Suppressor macrophage treated with lipopolysaccharide for 1 hour (primary cell): ENCODE results near the gene CIPC.

ENCODE experiments used
- DNase-seq, 3 donors: peaks; one replicate each; pipeline ENCODE4 v3.0.0-alpha.2; 2020 to 2022

The CIPC gene

DNA sequence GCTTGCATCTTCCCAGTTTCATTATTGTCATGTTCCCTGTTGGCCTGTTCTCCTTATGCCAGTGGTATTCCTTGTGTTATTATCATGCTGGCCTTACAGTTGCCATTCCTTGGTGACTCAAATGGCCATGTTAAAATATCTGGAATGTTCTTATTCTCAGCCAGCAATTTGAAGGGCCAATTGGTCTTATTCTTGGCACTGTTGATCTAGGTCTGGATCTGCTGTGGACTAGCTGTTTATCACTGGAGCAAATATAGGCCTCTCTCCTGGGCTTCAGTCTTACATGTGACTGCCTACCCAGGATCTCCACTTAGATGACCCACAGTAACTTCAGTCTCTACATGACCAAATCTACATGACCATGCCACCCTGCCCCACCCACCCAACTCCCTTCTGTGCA is 5.4 kb downstream of the CIPC start:
- DNase-seq: no peak

DNA sequence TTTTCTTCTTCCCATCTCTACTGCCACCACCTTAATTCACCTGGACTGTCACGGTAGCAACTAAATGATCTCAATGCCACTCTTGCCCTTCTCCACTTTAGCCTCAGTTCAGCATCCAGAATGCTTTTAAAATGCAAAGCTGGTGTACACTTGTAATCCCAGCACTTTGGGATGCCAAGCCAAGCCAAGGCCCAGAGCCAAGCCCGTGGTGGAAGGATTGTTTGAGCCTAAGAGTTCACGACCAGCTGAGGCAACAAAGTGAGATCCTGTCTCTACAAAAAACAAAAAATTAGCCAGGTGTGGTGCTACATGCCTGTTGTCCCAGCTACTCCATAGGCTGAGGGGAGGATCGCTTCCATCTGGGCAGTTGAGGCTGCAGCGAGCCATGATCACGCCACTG is 5.9 kb downstream of the CIPC start:
- DNase-seq: no peak

DNA sequence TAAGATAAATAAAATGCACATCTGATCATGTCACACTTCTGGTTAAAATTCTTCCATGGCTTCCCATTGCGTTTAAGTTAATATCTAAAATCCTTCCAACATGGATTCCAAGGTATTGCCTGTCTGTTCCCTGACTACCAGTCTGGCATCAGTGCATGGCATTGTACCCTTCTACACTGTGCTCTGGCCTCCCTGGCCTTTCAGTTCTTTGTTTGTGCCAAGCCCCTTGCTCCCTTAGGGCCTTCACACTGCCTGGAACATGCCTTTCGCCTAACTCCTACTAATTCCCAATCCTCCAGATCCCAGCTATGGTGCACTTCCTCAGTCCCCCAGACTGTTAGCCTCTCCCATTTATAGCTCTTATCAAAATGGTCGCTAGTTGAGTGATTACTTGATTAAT is 6.3 kb downstream of the CIPC start:
- DNase-seq: no peak

DNA sequence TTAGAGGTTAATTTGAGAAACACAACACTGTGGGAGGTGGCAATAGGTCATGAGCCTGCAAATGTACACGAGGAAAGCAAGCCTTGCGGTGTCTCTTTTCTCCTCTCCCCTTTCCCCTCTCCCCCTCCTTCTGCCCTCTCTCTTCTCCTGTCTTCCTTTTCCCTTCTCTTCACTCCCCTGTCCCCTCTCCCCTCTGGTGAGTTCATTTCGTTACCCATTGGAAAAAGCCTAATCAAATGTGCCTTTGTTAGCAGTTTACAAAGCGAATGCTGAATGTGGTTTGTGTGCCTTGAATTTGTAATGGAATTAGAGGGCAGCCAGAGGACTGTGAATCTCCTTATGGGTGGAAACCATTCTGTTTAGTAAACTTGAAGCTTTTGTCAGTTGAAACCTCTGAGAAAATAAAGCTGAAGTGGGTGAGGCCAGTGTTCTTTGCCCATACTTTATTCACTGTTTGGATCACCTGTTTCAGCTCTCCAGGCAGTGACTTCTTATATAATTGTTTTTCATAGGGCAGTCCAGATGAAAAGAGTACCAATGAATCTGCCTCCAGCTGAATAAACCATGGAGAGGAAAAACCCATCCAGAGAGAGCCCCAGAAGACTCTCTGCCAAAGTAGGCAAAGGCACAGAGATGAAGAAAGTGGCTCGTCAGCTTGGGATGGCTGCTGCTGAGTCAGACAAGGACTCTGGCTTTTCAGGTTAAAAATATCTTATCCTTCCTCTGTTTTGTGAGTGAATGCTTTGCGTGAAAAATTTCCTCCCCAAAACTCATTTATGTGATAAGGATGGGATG is 7.3 kb downstream of the CIPC start:
- DNase-seq: no peak

DNA sequence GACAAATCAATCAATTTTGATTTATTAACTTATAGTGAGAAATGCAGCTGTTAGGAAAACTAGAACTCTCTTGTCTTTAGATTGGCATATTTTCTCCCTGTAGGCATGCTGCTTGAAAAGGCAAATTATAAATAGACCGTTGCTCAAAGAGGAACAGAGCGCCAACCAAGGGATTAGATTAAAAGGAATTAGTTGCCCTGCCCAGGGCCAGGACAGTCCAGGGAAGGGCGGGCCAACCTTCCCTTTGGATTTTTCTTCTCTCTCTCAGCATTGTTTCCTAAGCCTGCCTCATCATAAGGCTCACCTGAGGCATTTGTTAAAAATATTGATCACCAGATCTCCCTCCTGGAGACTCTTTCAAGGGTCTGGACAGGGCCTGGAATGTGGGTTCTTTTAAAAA is 8.6 kb downstream of the CIPC start:
- DNase-seq: no peak

DNA sequence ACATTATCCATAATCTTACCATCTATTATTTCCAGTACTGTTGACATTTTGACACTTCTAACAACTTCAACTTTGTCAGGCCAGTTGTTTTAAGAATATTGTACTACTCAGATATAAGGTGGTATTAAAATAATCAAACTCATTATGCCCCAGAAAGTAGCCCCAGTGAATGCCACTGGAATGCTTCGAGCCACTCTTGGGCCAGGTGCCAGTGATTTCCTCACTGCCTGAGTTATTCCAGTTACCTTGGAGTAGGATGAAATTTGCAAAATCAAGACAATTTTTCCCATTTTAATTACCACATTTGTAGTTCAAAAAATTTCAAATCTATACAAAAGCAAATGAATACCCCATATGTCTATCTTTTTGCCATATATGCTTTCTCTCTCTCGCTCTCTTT is 9.2 kb downstream of the CIPC start:
- DNase-seq: no peak

DNA sequence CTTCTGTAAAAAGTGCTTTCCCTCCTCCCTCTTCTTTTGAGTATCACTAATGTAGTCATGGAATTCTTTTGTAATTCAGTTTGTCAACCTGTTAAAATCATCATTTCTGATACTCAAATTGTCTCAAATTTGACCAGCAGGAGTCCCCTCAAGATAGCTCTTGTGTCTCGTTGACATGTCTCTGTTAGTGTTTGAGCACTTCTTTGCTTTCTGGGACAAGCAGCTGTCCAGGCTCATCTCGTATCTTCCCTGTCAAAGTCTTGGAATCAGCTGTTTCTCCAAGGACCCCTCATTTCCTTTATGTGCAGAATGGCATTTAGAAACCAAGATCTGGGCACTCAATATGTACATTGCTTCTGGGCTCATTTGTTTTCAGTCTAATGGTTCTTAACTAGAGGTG is 10.7 kb downstream of the CIPC start:
- no peak for DNase-seq

DNA sequence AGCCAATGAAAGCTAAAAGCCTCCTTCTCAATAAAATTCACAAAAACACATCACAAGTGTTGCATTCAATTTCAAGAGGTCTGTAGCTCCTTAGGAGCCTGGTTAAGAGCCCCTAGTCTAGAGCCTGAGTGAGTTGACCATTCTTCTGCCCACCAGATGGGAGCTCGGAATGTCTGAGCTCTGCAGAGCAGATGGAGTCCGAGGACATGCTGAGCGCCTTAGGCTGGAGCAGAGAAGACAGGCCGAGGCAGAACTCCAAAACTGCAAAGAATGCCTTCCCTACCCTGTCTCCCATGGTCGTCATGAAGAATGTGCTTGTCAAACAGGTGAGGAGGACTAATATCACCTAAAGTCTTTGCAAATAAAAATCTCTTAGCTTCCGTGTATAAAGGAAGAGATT is 11.6 kb downstream of the CIPC start:
- no peak for DNase-seq

DNA sequence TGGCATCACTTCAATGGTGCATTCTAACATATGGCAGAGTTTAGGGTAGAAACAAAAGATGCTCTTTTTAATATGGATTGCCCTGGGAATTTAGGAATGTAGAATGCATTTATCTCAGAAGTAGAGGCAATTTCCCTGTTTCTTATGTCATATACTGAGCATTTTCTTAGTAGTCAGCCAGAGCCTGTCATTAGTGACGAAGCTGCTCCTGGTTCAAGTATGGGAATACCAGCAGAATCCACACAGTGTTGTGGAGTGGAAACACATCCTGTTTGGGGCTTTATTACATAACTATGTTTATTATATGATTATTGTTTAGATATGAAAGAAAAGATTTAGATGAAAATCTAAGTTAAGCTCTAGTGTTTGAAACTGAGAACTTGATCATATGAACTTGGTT is 12.2 kb downstream of the CIPC start:
- DNase-seq: no peak

DNA sequence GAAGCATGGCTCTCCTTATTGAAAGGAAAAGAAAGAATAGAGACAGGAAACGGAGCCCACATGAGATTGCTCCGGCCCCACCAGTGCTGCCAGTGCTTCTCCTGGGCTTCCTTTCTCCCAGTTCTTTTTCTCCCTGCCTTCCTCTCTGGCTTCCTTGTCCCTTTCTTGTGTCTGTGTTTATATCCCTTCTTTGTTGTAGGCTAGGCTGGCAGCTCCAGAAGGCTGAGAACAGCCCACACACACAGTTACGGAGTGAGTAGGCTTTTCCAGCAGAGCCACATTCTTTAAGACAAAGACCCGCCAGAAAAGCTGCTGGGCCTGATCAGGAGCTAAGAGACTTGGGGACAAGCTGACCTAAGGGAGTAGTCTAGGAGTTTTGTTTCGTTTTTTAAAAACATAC is 13.0 kb downstream of the CIPC start:
- no peak for DNase-seq

DNA sequence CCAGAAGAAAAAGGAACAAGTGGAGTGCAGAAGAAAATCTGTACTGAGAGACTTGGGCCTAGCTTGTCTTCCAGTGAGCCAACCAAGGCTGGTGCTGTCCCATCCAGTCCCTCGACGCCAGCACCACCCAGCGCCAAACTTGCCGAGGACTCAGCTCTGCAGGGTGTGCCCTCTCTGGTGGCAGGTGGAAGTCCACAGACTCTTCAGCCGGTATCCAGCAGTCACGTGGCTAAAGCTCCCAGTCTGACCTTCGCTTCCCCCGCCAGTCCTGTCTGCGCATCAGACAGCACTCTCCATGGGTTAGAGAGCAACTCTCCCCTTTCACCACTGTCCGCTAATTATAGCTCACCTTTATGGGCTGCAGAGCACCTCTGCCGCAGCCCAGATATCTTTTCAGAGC is 15.6 kb downstream of the CIPC start:
- DNase-seq: no peak

DNA sequence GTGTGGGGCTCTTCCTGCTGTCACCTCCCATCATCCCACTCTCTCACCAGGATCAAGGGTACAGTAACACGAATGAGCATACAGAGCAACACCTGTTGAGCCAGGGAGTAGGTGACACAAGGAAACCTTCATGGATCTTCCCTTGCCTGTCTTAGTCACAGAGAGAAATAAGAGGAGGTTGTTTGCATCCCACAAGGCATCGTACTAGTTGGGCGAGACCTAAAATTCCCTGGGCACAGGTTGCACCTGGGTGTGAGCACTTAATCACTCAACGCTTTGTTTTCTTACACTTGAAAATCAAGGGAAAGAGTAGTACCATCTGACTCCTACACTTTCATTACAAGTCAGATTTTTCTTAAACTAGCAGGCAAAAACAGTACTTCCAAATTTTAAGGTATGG is 16.6 kb downstream of the CIPC start:
- DNase-seq: no peak

DNA sequence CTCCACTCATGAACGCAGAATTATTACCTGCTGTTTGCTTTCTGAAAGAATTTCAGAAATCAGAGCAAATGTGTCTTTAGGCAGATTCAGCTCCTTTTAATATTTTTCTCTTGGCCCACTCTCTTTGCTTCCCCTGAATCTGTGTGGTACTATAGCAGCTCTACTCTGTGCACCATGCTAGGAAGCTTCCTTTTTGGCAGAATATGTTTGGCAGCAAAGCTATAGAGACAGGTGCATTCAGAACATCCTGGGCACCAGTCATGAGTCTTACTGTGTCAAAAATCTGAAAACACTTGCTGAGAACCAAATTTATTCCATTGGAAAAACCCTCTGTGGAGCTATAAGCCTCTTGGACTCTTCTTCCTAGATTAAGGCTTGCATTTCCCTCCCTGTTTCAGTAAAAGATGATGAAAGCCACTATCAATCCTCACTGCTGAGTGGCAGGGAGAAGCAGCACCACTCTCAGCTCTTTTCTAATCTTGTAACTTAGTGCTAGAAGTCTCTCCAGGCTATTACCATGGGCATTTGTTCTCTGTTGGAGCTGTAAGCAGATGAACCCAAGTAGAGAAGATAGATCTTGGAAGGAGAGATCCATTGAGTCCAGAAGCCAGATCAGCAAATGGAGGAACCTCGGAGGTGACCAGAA is 18.2 kb downstream of the CIPC start:
- DNase-seq: no peak

DNA sequence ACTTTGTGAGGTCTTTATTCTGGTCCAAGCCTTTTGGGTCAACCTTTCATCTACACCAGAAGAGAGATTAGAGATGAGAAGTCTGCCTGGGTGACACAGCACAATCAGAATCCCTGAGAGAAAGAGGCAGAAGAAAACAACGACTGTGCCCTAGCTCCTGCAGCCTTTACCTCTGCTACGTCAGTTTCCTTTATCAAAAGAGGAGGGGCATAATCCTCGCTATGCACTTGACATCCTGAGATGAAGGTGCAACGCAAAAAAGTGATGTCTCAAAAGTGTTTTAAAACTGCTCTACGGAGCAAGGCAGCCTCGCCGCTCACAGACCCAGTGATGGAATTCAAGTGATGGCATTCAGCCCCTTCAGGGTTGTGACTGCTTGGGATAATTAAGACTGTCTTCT is 21.8 kb downstream of the CIPC start:
- DNase-seq: no peak

DNA sequence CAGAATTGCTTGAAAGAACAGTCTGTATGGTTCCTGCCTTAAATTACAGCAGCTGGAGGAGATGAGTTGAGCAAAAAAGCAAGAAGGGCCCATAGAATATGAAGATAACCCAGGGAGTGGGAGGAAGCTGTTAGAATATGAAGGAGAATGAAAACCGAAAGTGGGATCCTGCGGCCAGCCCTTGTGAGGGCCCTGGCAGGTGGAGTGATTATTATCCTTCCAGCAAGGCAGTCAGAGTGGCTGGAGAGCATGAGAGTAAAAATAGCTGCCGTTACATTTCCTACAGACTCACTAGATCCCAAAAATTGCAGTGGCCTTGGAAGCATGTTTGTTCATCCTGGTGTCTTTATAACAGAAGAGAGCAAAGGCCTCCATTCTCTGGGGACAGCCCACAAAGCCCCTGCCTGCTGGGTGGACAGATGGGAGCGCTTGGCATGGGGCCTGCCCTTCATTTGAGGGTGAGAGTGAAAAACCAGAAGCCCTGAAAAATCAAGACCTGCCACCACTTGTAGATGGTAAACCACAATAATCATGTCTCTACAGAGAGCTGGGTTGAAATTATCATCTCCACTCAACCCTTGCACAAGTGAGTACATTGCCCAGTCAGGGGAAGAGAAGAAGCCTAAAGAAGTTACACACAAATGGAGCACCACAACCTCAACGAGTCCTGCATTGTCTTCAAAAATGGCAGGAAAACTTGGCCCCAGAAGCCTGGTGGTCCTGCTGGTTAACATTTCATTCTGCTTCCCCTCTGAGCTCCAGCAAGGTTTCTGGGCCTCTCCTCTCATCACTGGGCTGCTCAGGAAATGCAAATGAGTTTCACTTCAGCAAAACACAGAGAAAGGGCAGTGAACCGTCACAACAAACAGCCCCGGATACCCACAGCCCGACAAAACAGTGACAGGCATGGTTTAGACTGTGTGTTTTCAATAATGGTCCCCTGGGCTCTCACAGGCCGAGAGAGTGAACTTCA is 23.0 kb downstream of the CIPC start:
- DNase-seq: peak; percentile 37 to 70 (median 65)

DNA sequence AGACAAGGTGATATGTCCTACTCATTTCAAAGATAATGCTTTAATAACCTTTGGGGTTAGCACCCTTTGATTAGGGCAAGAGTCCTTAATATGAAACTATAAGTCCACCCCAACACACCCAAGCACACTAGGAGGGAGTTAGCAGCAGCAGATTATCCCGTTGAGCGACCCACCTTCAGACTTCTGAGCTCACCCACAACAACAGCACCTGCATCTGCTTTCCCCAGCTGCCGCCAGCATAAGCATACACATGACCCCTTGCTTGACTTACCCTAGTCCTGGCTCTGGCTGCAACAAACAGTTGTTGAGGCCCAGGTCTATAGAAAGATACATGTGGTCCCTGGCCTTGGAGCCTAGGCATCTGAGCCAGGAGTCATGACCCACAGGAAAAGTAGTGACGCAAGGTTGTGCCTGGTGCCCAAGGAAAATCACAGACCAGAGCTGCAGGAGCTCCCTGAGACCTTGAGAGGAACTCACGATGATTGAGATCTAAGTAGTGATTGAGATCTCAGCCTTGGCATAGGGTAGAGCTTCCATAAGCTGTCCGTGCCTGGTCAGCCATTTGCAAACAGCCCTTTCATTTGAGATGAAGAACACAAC is 24.6 kb downstream of the CIPC start:
- DNase-seq: no peak

DNA sequence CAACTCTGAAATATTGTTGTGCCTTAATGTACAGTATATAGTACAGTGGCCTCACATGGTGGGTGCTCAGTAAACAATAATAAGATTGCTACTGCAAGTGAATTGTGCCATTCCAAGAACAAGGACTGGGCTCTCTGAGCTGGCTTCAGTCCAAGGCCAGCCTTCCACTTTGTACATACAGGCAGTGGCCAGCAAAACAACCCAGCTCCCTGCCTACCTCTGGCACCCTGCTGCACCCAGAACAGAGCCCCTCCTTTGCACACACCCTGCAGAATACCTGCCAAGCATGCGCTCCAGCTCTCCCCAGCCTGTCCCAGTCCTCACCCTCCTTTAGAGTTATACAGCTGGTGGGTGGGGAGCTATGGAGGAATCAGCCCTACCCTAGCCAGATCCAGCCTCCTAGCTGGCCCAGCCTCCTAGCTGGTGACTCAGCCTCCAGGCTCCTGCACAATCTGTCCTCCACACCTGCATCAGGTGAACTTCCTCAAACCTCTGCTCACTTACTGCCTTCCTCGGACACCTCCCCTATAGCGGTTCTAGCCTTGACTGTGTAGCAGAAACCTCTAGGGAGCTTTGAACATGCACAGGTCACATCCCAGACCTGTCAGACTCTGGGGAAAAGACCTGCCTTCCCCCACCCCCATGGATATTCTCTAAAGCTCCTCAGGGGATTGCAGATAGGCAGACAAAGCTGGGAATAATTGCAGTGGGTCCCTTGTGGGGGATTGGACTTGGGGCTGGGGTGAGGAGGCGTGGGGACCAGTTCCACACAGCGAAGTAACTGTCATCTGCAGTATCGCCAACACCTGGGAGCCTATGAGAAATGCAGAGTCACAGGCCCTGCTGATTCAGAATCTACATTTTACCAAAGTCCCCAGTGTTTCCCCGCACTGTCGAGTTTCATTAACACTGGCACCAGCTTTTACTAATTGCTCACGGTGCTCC is 25.6 kb downstream of the CIPC start:
- DNase-seq: no peak

DNA sequence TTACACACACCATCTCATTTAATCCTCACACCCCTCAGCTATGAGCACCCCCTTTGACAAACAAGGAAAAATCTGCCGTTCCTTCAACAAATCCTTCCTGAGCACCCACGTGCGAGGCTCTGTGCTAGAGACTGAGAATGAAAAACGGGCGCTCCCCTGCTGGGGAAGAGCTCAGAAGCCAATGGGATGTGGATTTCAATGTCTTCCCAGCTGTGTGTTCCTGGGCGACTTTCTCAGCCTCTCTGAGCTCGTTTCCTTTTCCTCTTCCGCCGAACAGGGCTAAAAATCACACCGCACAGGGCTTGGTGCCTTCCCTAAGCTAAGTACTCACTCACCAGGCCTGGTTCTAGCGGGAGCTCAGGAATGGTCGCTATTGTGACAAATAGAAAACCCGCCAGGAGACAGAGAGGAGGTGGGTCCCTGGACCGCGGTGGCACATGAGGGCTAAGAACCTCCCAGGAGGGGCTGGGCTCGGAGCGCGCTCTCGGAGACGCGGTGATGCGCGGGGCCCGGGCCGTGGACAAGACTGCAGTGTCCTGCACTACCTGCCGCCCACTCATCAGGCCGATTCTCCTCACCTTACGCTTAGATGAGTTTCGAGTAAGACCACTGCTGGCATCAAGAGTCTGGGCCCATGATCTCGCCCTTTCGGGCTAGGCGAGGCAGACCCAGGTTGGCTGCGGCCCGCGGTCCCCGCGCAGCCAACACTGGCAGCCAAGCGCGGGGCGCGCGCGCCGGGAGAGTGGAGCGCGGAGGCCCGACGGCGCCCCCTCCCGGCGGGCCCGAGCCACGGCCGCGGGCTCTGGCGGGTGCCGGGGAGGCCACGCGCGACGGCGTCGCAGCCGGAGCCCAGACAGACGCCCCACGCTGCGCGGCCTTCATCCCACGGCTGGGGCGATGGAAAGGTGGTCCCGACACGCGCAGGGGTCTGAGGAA is 26.6 kb downstream of the CIPC start:
- peak; percentile 64 to 90 (median 76) for DNase-seq

DNA sequence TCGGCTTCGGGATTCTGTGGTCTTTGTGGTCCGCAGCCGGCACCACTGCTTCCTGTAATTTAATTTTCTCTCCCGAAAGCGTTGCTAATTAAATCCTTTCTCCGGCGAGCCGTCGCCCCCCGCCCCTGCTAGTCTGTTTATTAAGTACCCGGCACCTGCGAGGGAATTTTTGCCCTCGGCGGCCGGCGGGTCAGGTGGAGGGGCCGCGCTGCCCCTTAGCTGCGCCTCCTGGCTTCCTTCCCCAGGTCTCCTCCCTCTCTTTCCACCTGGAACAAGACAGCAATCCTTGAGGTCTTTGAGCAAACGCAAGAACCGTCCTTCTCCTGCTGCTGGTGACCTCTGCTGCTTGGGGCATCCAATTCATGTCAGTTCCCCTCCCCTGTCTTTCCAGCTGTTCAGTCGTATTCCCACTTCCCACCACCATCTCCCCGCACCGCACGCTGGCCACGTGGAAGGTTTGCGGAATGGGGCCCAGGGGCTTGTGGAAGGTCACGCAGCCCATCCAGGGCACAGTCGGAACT is 27.3 kb downstream of the CIPC start:
- no peak for DNase-seq

DNA sequence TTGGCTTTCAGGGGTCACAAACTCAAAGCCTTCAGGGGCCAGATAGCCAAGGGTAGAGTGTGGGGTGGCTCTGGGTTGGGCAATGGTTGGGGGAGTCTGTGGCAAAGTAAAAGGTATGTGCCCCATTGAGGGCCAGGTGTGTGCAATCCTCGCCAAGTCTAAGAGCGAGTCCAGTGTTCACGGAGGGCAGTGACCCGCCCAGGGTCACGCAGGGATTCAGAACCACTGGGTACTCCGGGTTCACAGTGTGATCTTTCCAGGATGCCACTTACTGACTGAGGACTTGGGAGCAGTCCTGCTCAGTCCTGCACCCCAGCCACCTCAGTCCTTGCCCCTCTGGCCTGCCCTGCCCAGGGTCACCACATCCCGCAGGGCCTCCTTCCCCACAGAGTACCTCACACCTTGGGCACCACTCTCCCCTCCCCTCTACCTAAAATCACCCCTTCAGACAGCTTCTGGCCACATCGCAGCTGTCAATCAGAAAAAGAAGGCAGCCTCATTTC is 27.8 kb downstream of the CIPC start:
- no peak for DNase-seq
